Adrenal gland (tissue), 12 donors: Measurements from ENCODE around the gene IFT172. TPM values are rescaled to one million over a fixed set of nuclear protein-coding genes. Genes with fewer than 3 reads are reported as not detected.

ENCODE experiments used
- DNase-seq, 7 donors: peaks; one replicate each; pipeline ENCODE4 v3.0.0-alpha.2; 2019 to 2020
- H3K27ac ChIP-seq, 5 donors: fragments of 200-600 bp; sonication (generic) in 4 of 5; 1 replicate in 3 of 5; 2 replicates in 2 of 5; pipeline versions ENCODE4 v1.5.1 to v1.8.0; 2016 to 2020; ENCODE audit warnings: mild to moderate bottlenecking in 1 of 5
- H3K27me3 ChIP-seq: fragments of 200-600 bp; 2 replicates; pipeline ENCODE4 v1.8.0; 2021
- H3K36me3 ChIP-seq, 2 donors: fragments of 200-600 bp; replicated peaks in 1 of 2; 1 replicate in 1 of 2; 2 replicates in 1 of 2; pipeline versions ENCODE4 v1.5.1 to v1.8.0; 2018 to 2022
- H3K4me1 ChIP-seq, 2 donors: fragments of 200-600 bp; replicated peaks in 1 of 2; 1 replicate in 1 of 2; 2 replicates in 1 of 2; pipeline versions ENCODE4 v1.5.1 to v1.8.0; 2018 to 2021
- H3K4me3 ChIP-seq, 4 donors: fragments of 200-600 bp; sonication (generic) in 3 of 4; one replicate each; pipeline ENCODE4 v1.5.1; 2016 to 2018
- H3K9me3 ChIP-seq, 3 donors: fragments of 200-600 bp; sonication (generic) in 1 of 3; replicated peaks in 1 of 3; 1 replicate in 2 of 3; 2 replicates in 1 of 3; pipeline versions ENCODE4 v1.5.1 to v1.8.0; 2016 to 2021
- CTCF ChIP-seq, 6 experiments: fragments of 450-650 bp in 4 of 6; fragments of 200-600 bp in 2 of 6; sonication (generic) in 1 of 6; IDR thresholded peaks; 1 replicate in 5 of 6; 2 replicates in 1 of 6; pipeline versions ENCODE4 v1.5.1 to v1.8.0; 2016 to 2021; ENCODE audit warnings: antibody characterized with exemption in 6 of 6, mild to moderate bottlenecking in 2 of 6, moderate library complexity in 1 of 6
- POLR2A ChIP-seq, 2 donors: fragments of 450-650 bp; IDR thresholded peaks; one replicate each; pipeline ENCODE4 v1.6.1; 2017; ENCODE audit warnings: antibody characterized with exemption in 2 of 2, mild to moderate bottlenecking in 2 of 2, moderate library complexity in 1 of 2
- WGBS, 4 donors: extraction: QIAGEN DNeasy Blood & Tissue Kit in 2 of 4; methylation state at CpG; one replicate each; pipeline versions ENCODE4 v1.1.5 to v1.1.7; 2013 to 2017; 5-methylcytosine and 5-hydroxymethylcytosine counted together
- intact Hi-C, 2 donors: fragments of 100-400 bp; cut with DNase I; formaldehyde crosslinking; loops; one replicate each; pipeline versions ENCODE4 v1.14.1 to v1.15.0; 2022 to 2023
- polyA plus RNA-seq, 3 donors: library from polyadenylated mRNA; stranded (reverse); fragments of 200-250 nt in 2 of 3; fragments of 350-450 nt in 1 of 3; fragmentation: Illumina TruSeq in 1 of 3; extraction: RNeasy Lipid Tissue Mini Kit (QIAGEN cat#74804) in 1 of 3; gene quantifications; one replicate each; pipeline ENCODE4 v1.2.3, GENCODE V29; 2013 to 2014
- total RNA-seq, 9 donors: library from RNA; depleted of rRNA in 4 of 9; stranded (reverse); fragments of >200 nt in 4 of 9; fragments of 120-200 nt in 1 of 9; fragmentation: NEBNext Ultra II Directional in 1 of 9; extraction: Animal tissue kit (Norgen Biotek cat#: 25700) in 1 of 9; gene quantifications; one replicate each; pipeline versions ENCODE4 v1.1.0 to v1.2.4, GENCODE V29; 2013 to 2023
- donor health status: healthy with polysubstance abuse.
- donor health status: Bipolar disorder and iron deficiency.
- donor health status: DM: yes; HTN: yes; CAD: no.
- donor health status: DM: no; HTN: no; CAD: no.
- donor health status: DM: no; HTN: no; CAD: no.
- donor health status: DM: yes; HTN: yes; CAD: no.

The IFT172 gene
- total and polyA plus RNA-seq, 12 donors: 6.3 to 113 (median 17.6) TPM

- Histone ChIP-seq H3K36me3 (no peaks in the 10 kb centered on the region), H3K4me1 (peaks cover 10 to 17% of the 10 kb centered on the region in 2 donors), H3K9me3 (no peaks in the 10 kb centered on the region), H3K27ac (no peak overlapping the region), H3K27me3 (no peaks in the 10 kb centered on the region), H3K4me3 (no peak overlapping the region)
- TF ChIP-seq CTCF (IDR thresholded peaks at IDR 0.05): no peak
- TF ChIP-seq POLR2A (IDR thresholded peaks at IDR 0.05): no peak
- 73 to 86% (median 79%) methylated on average over 9 of the region's 9 CpGs for WGBS, 4 donors
- DNase-seq: no peak
- intact Hi-C loops: no loop called here
These were observed 77.0 kb downstream of the IFT172 start for GRCh38 chr2:27412419-27413152.

DNA sequence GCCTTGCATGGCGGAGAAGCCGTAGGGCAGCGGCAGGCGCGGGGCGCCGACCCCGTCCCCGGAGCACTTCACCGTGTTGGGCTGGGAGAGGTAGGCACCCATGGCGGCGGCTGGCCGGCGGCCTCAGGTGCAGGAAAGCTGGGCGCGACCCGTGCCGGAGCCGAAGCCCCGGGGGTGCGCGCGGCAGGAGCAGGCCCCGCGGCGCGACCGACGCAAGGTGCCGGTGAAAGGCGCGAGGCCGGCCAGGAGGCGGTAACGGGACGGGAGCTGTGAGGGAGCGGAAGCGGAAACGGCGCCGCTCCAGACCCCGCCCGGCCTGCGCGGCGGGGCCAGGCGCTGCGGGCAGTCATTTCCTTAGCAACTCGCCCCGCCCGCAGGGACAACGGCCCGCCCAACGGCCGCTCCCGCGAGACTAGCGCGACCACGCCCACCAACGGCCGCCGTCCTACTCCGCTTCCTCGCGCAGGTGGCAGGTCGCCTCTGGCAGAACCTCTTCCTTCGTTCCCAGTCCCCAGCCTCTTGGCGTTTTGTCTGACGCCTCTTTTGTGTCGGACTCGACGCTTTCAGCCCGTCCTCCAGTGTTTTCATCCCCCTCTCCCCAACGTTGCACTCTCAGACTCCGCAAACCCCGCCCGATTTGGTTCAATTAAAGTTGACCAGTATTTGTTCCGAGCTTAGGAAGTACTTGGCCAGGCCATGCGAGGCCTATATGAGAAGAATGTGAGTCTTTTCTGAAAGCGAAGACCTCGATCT lies 80.0 kb downstream of the IFT172 start, which contains the start of gene PPM1G:
Gene PPM1G, minus strand, starts transcription at position 271 of the 753 bp plus-strand sequence. Its CDS starts 169 bp downstream, at position 102.
- TF ChIP-seq POLR2A (IDR thresholded peaks at IDR 0.05): peak in 1 of 2 donors; percentile 61
- no peak for TF ChIP-seq CTCF (IDR thresholded peaks at IDR 0.05)
- intact Hi-C loops: no loop called here
- peaks cover 10 to 28% of the 10 kb centered on the region in 2 donors for H3K4me1 ChIP-seq
- H3K4me3 ChIP-seq: peak within 1 kb of the TSS; percentile 43 to 93 (median 64)
- DNase-seq: peak; percentile 93 to 97 (median 96)
- no peaks in the 10 kb centered on the region for H3K9me3 ChIP-seq
- WGBS, 4 donors: 1 to 3% (median 2%) methylated on average over 17 to 82 of the region's 82 CpGs
- peak within 1 kb of the TSS; percentile 76 to 89 (median 82) for H3K27ac ChIP-seq
- no peaks in the 10 kb centered on the region for H3K27me3 ChIP-seq
- H3K36me3 ChIP-seq: no peaks in the 10 kb centered on the region

DNA sequence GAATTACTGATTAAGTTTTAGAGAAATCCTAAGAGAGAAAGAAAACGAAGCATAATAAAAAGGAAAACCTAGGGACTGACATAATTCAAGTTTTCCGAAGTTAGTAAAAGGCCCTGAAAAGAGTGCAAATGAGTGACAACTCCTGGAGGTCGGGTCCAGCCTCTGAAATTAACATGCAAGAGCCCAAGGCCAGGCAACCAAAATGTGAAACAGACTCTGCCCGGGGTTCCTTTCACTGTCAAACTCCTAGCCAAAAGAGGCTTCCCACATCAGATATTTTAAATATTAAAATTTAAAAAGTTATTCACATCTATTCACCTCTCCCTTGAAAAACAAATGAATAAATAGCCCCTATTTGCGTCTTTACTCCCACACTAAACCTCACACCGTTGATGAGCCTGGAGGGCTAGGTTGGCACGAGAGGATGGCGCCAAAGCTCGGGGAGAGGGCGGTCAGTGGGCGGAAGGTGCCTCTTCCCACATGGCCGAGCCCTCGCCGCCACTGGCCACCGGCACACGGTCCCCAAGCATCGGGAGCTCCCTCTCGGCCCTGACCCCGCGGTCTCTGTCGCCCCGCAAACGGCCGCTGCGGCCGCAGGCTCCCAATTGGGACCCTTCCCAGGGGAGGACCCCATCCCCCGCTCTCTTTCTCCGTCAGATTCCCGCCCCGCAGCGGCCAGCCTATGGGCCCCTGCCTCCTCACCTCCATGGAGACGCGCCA lies 80.8 kb downstream of the IFT172 start:
- 0 to 1% (median 1%) methylated on average over 17 to 33 of the region's 33 CpGs for WGBS, 4 donors
- H3K27me3 ChIP-seq: no peaks in the 10 kb centered on the region
- TF ChIP-seq CTCF (IDR thresholded peaks at IDR 0.05) (no peak), POLR2A (IDR thresholded peaks at IDR 0.05) (no peak)
- H3K27ac ChIP-seq: peak overlapping the region; percentile 76 to 89 (median 82)
- H3K4me3 ChIP-seq: peak overlapping the region; percentile 13 to 93 (median 64)
- no peaks in the 10 kb centered on the region for H3K9me3 ChIP-seq
- peaks cover 10 to 28% of the 10 kb centered on the region in 2 donors for H3K4me1 ChIP-seq
- peak in 5 of 7 donors; percentile 25 to 61 (median 34) for DNase-seq
- intact Hi-C loops: no loop called here
- H3K36me3 ChIP-seq: no peaks in the 10 kb centered on the region
